ENCODE data around the gene RNF112.

Gene RNF112

DNA sequence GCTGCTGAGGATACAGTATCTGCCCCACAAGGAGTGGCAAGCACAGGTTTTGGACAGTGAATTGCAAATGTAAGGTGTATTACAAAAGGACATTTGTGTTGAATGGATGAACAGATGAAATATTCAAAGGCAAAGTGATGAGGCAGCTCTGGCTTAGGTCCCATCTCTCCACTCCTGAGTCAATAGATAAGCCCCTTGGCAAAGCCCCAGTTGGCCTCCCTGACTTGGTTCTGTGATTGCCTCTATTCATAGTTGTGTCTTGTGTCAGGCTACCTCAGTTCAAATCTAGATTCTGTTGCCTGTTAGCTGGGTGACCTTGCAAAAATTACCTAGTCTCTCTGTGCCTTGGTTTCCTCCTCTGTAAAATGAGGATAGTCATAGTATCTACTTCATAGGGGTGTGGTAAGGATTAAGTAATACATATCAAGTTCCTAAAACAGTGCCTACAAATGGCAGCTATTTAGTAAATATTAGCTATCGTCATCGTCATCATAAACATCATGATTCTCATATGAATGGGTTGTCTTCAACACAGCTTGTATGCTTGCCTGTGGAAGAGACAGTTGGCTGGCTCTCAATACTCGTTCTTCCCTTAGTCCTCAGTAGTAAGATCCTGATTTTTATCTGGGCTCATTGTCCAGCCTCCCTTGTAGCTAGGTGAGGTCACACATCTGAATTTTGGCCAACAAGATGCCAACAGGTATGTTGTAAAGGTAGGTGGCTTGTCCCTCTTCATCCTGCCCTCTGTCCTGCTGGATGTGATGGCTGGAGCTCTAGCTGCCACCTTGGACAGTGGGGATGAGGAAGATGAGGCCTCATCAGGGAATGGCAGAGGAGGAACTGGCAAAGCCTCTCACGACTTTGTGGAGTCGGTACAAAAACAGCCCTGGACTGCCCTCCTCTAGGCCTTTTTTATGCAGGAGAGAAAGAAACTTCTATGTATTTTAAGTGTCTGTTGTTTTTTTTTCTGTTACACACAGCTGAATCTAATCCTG lies 21.9 kb upstream of the RNF112 start:
- no peak for DNase-seq

DNA sequence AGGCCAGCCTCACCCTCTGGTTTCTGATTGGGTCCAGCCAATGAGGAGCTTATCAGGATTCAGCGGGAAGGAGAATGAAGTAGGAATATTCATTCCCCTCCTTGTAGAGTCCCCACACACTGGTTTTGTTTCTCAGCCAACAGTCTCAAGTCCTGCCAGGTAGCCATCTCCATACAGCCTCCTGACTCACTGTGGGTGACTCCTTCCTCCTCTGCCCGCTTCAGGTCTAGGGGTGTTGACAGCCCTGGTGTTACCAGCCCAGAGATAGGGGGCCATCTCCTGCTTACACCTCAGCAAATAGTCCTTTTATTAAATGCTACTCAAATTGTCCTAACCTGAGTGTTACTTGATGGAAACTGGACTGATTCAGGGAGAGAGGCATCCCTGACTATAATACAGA lies 20.1 kb upstream of the RNF112 start:
- DNase-seq, result no peak

DNA sequence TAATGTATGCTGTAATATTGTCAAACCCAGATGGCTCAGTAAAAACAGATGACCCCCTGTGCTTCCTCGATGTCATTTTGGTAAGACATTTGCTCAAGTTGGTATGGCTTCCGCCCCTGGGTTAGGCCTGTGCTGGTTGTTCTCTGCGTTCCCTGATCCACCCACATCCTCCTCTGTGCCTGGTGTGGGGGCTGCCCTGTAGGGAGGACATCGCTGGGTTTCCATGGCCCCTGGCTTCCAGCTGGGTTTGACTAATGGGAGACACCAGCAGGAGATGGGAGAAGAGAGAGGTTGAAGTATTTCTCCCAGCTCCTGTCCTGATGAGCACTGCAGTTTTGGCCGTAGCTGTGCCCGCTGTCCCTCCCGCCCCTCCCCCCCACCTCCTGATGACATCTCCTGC lies 19.6 kb upstream of the RNF112 start:
- no peak for DNase-seq

DNA sequence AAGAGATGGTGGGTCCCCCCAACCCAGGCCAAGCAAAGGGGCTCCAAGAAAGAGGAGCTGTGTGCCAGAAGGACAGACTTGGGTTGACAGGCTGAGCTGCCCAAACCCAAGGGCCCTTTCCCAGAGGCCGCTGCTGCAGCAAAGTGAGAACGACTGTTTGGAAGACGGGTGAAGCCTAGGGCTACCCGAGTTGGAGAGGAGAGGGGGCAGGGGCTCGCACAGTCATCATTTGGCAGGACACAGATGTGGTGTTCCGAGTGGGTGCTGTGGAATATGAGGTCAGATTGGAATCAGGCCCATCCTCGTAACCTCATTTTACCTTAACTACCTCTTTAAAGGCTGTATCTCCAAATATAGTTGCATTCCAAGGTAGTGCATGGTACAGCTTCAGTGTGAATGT lies 18.7 kb upstream of the RNF112 start:
- no peak for DNase-seq

DNA sequence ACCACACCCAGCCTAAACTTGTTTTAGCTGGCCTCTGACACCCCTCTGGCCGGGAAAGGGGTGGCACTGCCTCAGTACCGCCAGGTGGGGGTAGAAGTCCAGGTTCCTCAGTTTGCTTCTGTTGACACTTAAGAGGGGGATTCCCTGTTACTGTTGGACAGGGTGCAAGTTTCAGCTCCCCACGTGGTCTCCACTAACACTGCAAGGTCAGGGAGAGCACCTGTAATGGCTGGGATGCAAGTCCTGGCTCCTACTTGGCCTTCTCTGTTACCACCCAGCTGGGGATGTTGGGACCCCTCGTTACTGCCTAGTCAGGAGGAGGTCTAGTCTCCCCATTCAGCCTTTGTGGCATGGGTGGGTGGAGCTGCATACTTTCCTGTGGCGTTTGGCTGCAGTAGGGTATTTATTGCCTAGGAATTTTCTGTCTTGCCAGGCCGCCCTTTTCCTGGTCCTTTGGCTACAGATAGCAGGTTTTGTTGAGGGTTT lies 13.4 kb upstream of the RNF112 start:
- no peak for DNase-seq

DNA sequence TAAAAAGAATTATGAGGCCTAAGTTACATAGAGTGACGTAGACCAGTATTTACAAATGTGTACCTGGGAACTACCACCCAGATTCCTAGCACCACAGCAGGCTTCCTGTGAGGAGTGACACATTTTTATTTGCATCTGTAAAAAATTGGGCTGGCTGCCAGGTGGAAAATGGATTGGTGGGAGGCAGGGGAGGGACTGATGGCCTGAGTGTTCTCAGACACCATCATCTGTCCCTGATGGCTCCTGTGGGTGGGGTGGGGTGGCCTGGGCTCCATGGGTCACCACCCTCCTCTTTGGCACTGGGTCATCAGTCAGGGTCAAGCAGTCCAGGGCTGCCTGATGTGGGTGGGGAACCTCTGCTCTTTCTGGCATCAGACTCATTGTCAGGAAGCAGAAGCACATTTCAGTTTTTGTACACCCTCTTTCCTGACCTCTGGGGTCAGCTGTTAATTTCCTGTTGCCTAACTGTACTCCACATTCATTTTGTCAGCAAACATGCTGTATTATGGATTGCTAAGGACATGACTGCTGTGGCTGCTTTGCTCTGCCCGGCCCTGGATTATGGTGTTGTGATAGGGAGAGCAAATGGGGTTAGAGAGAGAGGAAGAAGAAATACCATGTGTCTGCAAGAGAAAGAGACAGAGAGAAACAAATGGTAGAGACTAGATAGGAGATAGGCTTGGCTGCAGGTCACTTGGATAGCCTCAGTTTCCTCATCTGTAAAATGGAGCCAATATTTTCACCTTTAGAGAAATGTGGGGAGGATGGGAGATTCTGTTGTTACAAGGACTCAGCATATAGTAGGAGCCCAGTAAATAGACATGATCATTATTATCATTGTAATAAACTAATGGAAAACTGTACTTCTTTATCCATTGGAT lies 12.5 kb upstream of the RNF112 start:
- DNase-seq, result no peak

DNA sequence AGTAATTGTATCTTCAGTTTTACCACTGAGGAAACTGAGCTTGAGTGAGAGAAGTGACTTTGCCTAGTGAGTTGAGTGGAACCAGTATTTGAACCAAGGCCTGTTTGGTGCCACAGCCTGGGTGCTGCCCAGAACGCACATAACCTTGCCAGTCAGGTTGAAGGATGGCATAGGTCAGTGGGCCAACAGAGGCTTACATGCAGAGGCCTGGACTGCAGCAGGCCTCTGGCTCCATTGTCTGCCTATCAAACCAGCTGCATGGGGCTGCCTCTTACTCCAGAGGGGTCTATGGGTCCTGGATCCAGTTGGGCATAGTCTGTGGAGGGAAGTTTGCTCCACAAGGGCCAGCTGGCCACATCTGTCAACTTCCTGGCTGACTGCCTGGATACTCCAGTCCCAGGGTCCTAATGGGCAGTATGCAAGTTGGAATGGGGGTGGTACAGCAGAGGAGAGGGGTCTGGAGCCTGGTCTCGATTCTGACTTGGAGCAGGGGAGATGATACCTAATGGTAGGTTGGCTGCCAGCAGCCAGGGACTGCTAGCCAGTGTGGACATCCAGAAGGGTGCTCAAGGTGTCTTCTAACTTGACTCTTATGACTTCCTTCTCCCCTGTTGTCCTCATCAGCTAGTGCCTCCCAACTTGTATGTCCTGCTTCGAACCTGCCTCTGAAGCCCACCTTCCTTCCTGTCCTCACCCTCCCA lies 11.1 kb upstream of the RNF112 start:
- DNase-seq, result no peak

DNA sequence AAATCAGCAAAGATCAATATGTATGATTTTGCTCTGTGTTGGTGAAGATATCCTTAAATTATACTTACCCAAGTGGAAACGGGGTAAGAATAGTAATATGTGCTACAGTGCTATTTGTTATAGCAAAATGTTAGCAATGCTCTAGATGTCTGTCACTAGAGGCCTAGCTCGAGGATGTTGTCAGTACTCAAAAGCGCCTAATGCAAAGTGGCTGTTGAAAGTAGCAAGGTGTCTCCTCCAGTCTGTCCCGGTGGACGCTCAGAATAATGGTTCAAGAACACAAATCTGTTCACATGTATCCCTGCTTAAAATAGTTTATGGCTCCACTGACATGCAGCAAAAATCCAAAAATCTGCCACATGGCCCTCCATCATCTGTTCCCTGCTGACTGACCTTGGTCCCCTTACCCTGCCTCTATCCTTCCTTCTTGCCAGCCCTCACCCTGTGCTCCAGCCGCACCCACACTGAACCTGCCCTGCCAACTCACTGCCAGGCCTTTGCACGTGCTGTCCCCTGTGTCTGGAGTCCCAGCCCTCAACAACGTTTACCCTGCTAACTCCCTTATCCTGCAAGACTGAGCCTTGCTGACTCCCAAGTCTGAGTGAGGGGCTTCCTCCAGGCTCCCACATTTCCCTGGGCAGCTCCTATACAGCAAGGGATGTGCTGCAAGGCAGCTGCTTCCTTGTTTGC lies 9.6 kb upstream of the RNF112 start:
- no peak for DNase-seq

DNA sequence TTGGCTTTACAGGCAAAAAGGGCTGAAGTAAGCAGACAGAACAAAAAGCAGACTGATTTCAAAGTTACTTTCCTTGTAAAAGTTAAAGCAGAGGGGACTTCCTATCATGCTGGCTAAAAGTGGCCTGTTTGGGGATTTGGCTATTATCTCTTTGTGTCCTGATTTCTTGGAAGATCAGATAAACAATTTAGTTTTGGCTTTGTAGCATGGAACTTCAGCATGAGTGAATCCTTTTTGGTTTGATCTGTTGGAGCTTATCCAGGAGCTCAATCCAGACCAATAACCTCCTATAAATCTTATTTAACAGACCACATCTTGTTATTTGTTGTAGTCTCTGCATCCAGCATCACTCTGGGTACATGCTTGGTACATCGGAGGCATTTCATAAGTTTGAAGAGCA lies 8.9 kb upstream of the RNF112 start:
- no peak for DNase-seq

DNA sequence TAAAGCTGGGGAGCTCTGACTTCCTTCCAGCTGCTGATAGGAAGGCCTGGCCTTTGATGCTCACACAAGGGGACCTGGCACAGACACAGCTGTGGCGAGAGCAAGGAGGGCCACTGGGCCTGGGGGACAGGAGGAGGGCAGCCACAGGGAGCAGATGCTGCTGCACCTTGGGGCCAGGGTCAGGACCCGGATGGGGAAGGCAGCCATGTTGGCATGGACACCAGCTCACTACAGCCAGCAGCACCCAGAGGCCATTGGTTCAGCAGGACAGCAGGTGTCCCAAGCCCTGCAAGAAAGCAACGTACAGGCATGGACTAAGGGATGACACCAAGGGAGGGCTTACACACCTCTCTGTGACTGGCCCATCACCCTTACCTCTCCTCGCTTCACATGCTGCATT lies 8.0 kb upstream of the RNF112 start:
- DNase-seq, result no peak

DNA sequence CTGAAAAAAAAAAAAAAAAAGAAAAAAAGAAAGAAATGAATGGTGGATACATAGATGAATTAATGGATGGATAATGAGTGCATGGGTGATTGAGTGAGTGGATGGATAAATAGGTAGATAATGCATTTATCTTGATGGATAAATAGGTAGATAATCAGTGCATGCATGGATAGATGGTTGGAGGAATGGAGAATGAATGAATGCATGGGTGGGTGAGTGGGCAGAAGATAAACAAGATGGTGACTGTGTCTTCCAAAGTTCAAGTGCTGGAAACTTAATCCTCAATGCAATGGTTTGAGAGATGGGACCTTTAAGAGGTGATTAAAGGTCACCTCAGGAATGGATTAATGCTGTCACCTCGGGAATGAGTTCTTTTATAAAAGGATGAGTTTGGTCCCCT lies 6.8 kb upstream of the RNF112 start:
- DNase-seq, result no peak

DNA sequence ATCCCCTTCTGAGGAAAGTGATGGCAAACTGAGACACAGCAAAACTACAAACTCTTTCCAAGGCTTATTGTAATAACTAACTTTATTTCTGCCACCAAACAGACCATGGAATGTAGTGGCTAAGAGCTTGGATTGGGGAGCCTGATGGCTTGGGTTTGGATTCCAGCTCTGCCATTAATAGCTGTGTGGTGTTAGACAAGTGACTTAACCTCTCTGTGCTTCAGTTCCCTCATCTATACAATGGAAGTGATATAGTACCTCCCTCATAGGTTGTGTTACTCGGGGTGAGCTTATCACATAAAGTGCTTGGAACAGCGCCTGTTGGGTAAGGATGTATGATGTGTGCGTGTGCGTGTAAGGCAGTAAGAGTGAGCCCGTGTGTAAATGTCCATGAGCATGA lies 5.9 kb upstream of the RNF112 start:
- DNase-seq, result no peak

DNA sequence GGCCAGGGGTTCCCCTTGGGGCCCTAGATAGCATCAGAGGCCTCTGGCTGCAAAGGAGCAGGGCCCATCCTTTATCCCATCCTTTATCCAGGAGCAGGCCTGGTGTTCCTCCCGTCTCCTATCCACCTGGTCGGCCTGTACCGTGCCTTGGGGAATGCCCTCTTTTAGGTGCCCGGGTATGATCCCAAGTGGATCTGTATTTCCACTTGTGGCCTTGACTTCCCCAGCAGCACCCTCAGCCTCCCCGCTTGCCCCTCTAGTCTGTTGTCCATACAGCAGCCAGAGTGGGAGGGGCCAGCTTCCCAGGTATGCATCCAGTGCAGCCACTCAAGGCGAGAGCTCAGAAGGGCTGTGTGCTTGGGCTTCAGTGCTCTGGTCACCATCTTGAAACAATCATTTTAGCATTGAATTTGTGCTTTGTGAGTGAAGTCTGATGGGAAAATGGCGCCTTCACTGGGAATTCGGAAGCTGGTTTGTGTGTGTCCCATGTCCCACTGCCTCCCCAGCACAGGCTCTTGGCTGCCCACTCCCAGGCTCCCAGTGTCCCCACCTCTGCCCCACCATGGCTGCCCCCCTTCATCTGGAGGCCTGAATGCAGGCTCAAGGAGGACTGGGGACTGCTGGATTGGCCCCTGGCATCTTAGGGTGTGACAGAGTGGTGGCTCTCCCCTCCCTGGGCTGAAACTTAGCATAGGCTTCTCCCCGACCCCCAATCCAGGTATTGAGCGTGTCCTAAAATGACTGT lies 3.3 kb upstream of the RNF112 start:
- DNase-seq, result no peak

DNA sequence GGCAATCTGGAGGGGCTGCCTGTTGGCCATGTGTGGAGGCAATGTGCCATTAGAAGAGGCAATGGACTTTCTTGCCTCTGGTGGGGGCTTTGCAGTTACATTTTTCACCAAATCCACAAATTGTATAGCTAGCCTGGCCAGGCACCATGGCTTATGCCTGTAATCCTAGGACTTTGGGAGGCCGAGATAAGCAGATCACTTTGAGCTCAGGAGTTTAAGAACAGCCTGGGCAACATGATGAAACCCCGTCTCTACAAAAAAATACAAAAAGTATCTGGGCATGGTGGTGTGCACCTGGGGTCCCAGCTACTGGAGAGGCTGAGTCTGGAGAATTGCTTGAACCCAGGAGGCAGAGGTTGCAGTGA lies 2.7 kb upstream of the RNF112 start:
- no peak for DNase-seq

DNA sequence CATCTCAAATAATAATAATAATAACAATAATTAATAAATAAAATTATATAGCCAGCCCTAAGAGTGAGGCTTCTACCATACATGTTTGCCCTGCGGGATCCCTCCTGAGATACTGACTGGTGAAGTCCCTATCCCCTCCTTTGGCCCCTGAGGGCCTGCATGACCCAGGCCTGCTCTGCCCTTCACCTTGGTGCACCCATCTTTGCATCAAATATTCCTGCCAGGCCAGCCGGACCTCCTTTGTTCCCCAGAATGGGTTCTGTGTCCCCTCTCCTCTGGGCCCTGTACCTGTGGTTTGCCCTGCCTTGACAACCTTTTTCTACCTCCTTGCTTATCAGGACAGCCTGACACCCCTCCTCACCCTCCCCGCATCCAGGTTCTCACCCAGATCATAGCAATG lies 2.0 kb upstream of the RNF112 start:
- no peak for DNase-seq

DNA sequence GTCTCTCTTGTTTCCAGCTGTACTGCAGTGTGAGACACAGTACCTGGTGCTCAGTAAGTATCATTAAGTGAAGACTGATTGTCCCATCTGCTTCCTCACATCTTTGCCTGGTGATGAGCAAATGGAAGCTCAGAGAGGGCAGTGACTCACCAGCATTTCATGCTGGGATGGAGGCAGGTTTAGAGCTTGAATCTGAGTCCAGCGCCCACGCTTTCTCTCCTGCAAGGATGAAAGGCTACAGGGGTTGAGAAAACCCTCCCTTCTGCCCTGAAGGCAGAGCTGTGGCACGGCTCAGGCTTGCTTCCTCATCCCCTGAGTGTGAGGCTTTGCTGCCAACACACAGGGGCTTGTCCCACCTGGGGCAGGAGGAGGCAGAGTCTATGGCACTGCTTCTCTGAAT lies 1.5 kb upstream of the RNF112 start:
- no peak for DNase-seq

DNA sequence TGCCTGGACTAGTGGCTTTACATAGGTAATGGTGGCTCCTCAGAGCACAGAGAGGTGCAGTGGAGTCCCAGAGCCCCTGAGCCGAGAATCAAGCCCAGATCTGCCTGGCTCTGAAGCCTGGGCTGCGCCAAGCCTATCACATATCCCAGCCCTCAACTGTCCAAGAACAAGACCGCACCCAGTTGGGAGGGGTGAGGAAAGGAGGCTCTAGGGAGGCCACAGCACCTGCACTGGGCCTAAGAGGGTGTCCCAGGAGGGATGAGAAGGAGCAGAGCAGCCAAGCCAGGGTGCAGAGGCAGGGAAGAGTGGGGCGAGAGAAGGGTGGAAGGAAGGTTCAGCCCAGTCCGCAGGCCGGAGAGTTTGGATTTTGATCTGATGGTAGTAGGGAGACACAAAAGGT lies 941 bp upstream of the RNF112 start:
- no peak for DNase-seq

DNA sequence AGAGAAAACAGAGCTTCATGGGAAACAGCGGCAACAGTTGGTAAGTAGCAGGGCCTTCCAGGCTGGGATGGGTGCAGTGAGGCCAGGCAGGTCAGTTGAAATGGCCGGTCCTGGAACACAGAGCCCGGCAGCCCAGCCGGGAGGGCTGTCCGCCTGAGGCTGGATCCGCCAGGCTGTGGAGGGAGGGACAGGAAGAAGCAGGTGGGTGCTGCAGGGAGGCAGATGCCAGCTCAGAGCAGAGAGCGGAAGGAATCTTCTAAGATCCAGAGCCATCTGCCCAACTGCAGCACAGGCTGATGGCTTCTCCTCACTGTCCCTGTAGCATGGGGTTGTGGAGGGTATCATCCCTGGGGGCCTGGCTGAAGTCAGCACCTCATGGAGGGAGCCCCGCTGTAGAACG lies 599 bp downstream of the RNF112 start:
- no peak for DNase-seq

DNA sequence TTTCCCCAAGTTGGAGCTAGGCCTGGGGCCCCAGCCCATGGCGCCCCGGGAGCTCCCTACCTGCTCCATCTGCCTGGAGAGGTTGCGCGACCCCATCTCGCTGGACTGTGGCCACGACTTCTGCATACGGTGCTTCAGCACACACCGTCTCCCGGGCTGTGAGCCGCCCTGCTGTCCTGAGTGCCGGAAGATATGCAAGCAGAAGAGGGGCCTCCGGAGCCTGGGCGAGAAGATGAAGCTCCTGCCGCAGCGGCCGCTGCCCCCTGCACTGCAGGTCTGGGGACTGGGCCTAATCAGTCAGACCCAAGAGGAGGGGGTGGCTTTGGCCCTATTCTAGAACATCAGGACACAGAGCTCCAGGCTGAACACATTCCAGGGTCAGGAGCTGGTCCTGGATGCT lies 1.5 kb downstream of the RNF112 start:
- no peak for DNase-seq

DNA sequence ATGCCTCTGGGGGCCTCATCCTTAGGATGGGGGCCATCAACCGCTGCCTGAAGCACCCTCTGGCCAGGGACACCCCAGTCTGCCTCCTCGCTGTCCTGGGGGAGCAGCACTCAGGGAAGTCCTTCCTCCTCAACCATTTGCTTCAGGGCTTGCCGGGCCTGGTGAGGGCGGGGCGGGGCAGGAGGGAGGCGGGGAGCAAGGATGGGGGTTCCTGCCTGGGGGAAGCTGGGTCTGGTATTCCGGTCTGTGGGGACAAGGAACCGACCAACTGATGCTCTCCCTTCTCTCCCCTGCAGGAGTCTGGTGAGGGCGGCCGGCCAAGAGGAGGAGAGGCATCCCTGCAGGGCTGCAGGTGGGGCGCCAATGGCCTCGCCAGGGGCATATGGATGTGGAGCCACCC lies 2.0 kb downstream of the RNF112 start:
- DNase-seq, result no peak

DNA sequence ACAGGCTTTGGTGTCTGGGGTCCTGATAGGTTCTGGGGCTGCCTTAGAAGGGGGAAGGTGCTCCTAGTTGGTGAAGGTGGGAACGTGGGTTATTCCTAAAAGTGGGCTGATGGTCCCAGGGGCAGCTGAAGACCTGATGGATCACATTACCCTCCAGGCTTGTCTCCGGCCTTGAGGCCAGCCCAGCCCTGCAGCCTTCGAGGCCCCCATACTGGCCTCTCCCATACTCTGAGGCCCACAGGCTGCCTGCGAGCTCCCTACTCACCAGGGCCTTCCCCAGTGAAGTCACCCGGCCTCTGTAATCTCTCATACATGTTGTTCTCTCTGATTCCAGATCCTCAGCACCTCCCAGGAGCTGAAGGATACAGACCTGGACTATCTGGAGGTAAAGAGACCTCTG lies 2.7 kb downstream of the RNF112 start:
- DNase-seq, result no peak
